Sigmoid colon (tissue), 4 donors: Measurements from ENCODE around the gene ERCC3.
"Not testable (repeated sequence)": the region's sequence is repeated elsewhere in the genome, so short reads cannot be mapped to it uniquely, and the experiment has no call there.

Source experiments
- CTCF ChIP-seq, 4 experiments: fragments of 450-650 bp in 3 of 4; fragments of 200-600 bp in 1 of 4; IDR thresholded peaks; one replicate each; pipeline ENCODE4 v1.5.1; 2016 to 2019; ENCODE audit warnings: antibody characterized with exemption in 4 of 4, mild to moderate bottlenecking in 3 of 4, moderate library complexity in 2 of 4
- EP300 ChIP-seq, 4 donors: sonication (generic); formaldehyde crosslinking; IDR thresholded peaks; one replicate each; pipeline ENCODE4 v1.6.1; 2017; ENCODE audit warnings: antibody characterized with exemption in 4 of 4
- POLR2AphosphoS5 ChIP-seq, 4 donors: sonication (generic); formaldehyde crosslinking; IDR thresholded peaks; one replicate each; pipeline ENCODE4 v1.6.1; 2017; ENCODE audit warnings: antibody characterized with exemption in 4 of 4

GRCh38 chr2:127214201-127214600 lies 79.7 kb downstream of the ERCC3 start:
- TF ChIP-seq CTCF, POLR2AphosphoS5, EP300 (IDR thresholded peaks at IDR 0.05): not testable (repeated sequence)
